ENCODE data around the gene IDUA. TPM values are rescaled to one million over a fixed set of nuclear protein-coding genes. Genes with fewer than 3 reads are reported as not detected.

IDUA gene
- total RNA-seq, 4 donors from 2014 or later = 10.4 to 23.1 (median 11.5) TPM

GRCh38 chr4:968221-968620 lies 18.6 kb upstream of the IDUA start:
- H3K27ac ChIP-seq (replicated peaks in 1 of 4) = no peak overlapping the region
- H3K4me1 ChIP-seq = peaks cover 23 to 47% (median 38%) of the 10 kb centered on the region in 4 donors
- H3K36me3 ChIP-seq = peaks cover 7 to 43% (median 34%) of the 10 kb centered on the region in 4 donors
- TF ChIP-seq POLR2AphosphoS5 (IDR thresholded peaks at IDR 0.05) (no peak), POLR2A (IDR thresholded peaks at IDR 0.05; ENCODE audit: low read depth) (no peak), CTCF (IDR thresholded peaks at IDR 0.05) (no peak), EP300 (IDR thresholded peaks at IDR 0.05) (no peak)
- DNase-seq (ENCODE audit: extremely low spot score) = no peak
- no CpG with 5 or more reads among the region's 24 CpGs for WGBS
- intact Hi-C loops (cut with DNase I) = no loop called here
- H3K4me3 ChIP-seq = peak overlapping the region in 1 of 4 donors; percentile 12
- H3K9me3 ChIP-seq = no peaks in the 10 kb centered on the region
- H3K27me3 ChIP-seq = peaks cover 0 to 15% (median 6%) of the 10 kb centered on the region in 4 donors

DNA sequence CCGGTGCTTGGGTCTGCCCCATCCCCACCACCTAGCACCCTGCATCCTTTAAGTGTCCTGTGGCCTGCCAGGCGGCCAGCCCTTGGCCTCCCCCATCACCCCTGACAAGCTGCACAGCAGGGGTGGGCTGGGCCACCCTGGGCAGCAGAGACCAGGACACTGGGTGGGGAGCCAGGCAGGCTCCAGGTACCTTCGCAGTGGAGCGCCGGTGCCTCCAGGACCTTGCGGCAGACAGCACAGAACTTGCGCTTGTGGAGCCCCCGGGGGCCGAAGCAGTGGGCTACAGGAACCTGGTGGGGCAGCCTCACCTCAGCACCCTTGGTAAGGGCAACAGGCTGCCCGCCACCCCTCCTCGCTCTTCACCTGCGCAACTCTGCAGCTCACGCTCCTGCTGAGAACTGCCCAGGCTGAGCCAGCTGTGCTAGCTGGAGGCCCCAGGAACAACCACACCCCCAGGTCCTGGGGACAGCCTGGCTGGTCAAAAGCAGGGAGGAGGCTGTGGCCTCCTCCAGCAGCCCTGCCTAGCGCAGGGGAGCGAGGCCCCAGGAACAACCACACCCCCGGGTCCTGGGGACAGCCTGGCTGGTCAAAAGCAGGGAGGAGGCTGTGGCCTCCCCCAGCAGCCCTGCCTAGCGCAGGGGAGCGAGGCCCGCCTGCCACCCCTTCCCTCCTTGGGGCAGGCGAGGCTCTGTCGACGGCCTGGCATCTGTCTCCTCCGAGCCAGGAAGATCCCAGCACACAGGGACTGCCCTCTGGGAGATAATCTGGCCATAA lies 18.0 kb upstream of the IDUA start:
- H3K27ac ChIP-seq (replicated peaks in 1 of 4) = no peak overlapping the region
- intact Hi-C loops (cut with DNase I) = no loop called here
- no peak for TF ChIP-seq EP300 (IDR thresholded peaks at IDR 0.05)
- TF ChIP-seq POLR2AphosphoS5 (IDR thresholded peaks at IDR 0.05) = no peak
- no peak for TF ChIP-seq POLR2A (IDR thresholded peaks at IDR 0.05; ENCODE audit: low read depth)
- no peak for TF ChIP-seq CTCF (IDR thresholded peaks at IDR 0.05)
- no peak for DNase-seq (ENCODE audit: extremely low spot score)
- peaks cover 0 to 15% (median 6%) of the 10 kb centered on the region in 4 donors for H3K27me3 ChIP-seq
- peaks cover 7 to 40% (median 31%) of the 10 kb centered on the region in 4 donors for H3K36me3 ChIP-seq
- WGBS = 100% methylated on average over 1 of the region's 23 CpGs
- H3K9me3 ChIP-seq = no peaks in the 10 kb centered on the region
- no peak overlapping the region for H3K4me3 ChIP-seq
- peaks cover 23 to 49% (median 41%) of the 10 kb centered on the region in 4 donors for H3K4me1 ChIP-seq

- no peak for DNase-seq (ENCODE audit: extremely low spot score)
- H3K4me3 ChIP-seq = no peak overlapping the region
- TF ChIP-seq POLR2A (IDR thresholded peaks at IDR 0.05; ENCODE audit: low read depth) = no peak
- peaks cover 7 to 26% (median 22%) of the 10 kb centered on the region in 4 donors for H3K36me3 ChIP-seq
- H3K4me1 ChIP-seq = peaks cover 23 to 54% (median 45%) of the 10 kb centered on the region in 4 donors
- H3K9me3 ChIP-seq = no peaks in the 10 kb centered on the region
- over 99% methylated on average over 15 of the region's 25 CpGs for WGBS
- H3K27ac ChIP-seq (replicated peaks in 1 of 4) = no peak overlapping the region
- intact Hi-C loops (cut with DNase I) = no loop called here
- H3K27me3 ChIP-seq = peaks cover 0 to 15% (median 6%) of the 10 kb centered on the region in 4 donors
Observed at GRCh38 chr4:970046-970745, 16.6 kb upstream of the IDUA start.

DNA sequence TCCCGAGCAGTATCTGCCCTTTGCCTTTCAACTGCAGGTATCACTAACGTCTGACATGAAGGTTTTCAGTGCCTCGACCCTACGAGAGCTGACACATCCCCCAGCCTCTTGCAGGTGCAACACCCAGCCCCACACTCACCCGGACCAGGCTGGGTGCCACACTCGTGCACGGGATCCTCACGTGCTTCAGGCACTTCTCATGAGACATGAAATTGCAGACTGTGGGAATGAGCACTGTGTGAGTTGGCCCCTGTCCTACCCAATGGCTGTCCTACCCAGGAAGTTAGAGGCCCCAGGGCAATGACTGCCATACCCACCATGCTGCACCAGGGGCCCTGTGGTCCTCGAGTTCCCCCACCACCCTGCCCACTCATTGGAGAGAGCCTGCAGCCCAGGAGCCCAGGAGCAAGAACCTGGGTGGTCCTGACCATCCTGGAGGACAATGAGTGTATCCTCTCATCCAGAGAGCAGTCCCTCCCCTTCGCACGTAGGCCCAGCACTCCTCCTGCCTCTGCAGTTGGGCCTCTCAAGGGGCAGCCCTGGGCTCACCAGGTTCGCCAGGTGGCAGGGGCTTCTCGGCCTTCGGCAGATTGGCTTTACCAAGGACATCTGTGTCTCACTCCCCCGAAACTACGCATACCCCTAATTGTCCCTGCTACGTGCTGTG lies 15.9 kb upstream of the IDUA start:
- Histone ChIP-seq H3K4me3 (no peak overlapping the region), H3K27ac (replicated peaks in 1 of 4) (no peak overlapping the region), H3K27me3 (peaks cover 0 to 15% (median 6%) of the 10 kb centered on the region in 4 donors), H3K4me1 (peaks cover 23 to 54% (median 45%) of the 10 kb centered on the region in 4 donors), H3K9me3 (no peaks in the 10 kb centered on the region), H3K36me3 (peaks cover 7 to 18% (median 15%) of the 10 kb centered on the region in 4 donors)
- 81% methylated on average over 12 of the region's 17 CpGs for WGBS
- TF ChIP-seq EP300 (IDR thresholded peaks at IDR 0.05) (no peak), CTCF (IDR thresholded peaks at IDR 0.05) (no peak), POLR2A (IDR thresholded peaks at IDR 0.05; ENCODE audit: low read depth) (no peak), POLR2AphosphoS5 (IDR thresholded peaks at IDR 0.05) (no peak)
- no peak for DNase-seq (ENCODE audit: extremely low spot score)
- intact Hi-C loops (cut with DNase I) = no loop called here
